Measurements from ENCODE around the gene IL12RB2. TPM values are rescaled to one million over a fixed set of nuclear protein-coding genes. Genes with fewer than 3 reads are reported as not detected.

The IL12RB2 gene
- total RNA-seq, 1 experiment from 2014 or later = not detected

- DNase-seq (peak; percentile 27), ATAC-seq (no peak; the same call in 1 of the 2 replicates)
- no peak overlapping the region for H2AFZ ChIP-seq (ENCODE audit: low read length)
- no peaks in the 10 kb centered on the region for H3K27me3 ChIP-seq (ENCODE audit: low read length)
- H3F3A ChIP-seq (ENCODE audit: low read length, unreplicated experiment) = no peaks in the 10 kb centered on the region
- peak overlapping the region; percentile 93 for H3K4me3 ChIP-seq (ENCODE audit: low read length)
- no peaks in the 10 kb centered on the region for H3K9me2 ChIP-seq (replicated peaks; ENCODE audit: low read length)
- no peaks in the 10 kb centered on the region for H3K9me3 ChIP-seq (ENCODE audit: low read length)
- TF ChIP-seq EZH2 (IDR thresholded peaks at IDR 0.05; ENCODE audit: low read length, unreplicated experiment) (no peak), CTCF (conservative IDR thresholded peaks at IDR 0.05; ENCODE audit: low read depth, low read length) (no peak), EZH2phosphoT487 (IDR thresholded peaks at IDR 0.05; ENCODE audit: borderline replicate concordance, low read length) (no peak)
- intact Hi-C loops (cut with micrococcal nuclease) = loop anchor here (2.0 to 5.0 kb wide), 4 partner anchors 48 to 375 kb away; partner anchors contain the start of gene SLC35D1
- H4K20me1 ChIP-seq (ENCODE audit: low read length) = peaks cover 47% of the 10 kb centered on the region
- H3K4me1 ChIP-seq (ENCODE audit: insufficient read depth, low read length) = peaks cover 16% of the 10 kb centered on the region
- peak overlapping the region; percentile 59 for H3K27ac ChIP-seq (ENCODE audit: low read length)
- ChIA-PET CTCF (no interaction called here), POLR2A (ENCODE audit: unreplicated experiment) (no interaction called here)
- peaks cover 35% of the 10 kb centered on the region for H3K36me3 ChIP-seq (ENCODE audit: low read depth, low read length)
- H3K9ac ChIP-seq (ENCODE audit: low read length) = peak overlapping the region; percentile 99
- peak overlapping the region; percentile 86 for H3K4me2 ChIP-seq (ENCODE audit: low read length)
- BruUV-seq (replicated peaks) = TSS peak; percentile 32
- H3K79me2 ChIP-seq (ENCODE audit: low read length) = peaks cover 54% of the 10 kb centered on the region
Measured at GRCh38 chr1:67429528-67430357, 122.1 kb downstream of the IL12RB2 start.

GRCh38 chr1:67430358-67431155, 122.9 kb downstream of the IL12RB2 start, which contains the start of gene SERBP1:
Gene SERBP1 (minus strand): TSS chr1:67430402. CDS start chr1:67430300, 102 bp downstream.
- Histone ChIP-seq H3F3A (ENCODE audit: low read length, unreplicated experiment) (no peaks in the 10 kb centered on the region), H3K4me2 (ENCODE audit: low read length) (peak within 1 kb of the TSS; percentile 89), H2AFZ (ENCODE audit: low read length) (peak within 1 kb of the TSS; percentile 82), H3K79me2 (ENCODE audit: low read length) (peaks cover 47% of the 10 kb centered on the region), H3K9ac (ENCODE audit: low read length) (peak within 1 kb of the TSS; percentile 99), H3K9me3 (ENCODE audit: low read length) (no peaks in the 10 kb centered on the region), H3K9me2 (replicated peaks; ENCODE audit: low read length) (no peaks in the 10 kb centered on the region), H4K20me1 (ENCODE audit: low read length) (peaks cover 41% of the 10 kb centered on the region), H3K27me3 (ENCODE audit: low read length) (no peaks in the 10 kb centered on the region), H3K36me3 (ENCODE audit: low read depth, low read length) (peaks cover 28% of the 10 kb centered on the region), H3K4me1 (ENCODE audit: insufficient read depth, low read length) (peaks cover 16% of the 10 kb centered on the region), H3K4me3 (ENCODE audit: low read length) (peak within 1 kb of the TSS; percentile 93), H3K27ac (ENCODE audit: low read length) (peak within 1 kb of the TSS; percentile 71)
- intact Hi-C loops (cut with micrococcal nuclease) = loop anchor here (2.0 to 5.0 kb wide), 3 partner anchors 47 to 376 kb away; partner anchors contain the start of gene SLC35D1
- TSS peak; percentile 76 for BruUV-seq (replicated peaks)
- DNase-seq (peak; percentile 98), ATAC-seq (peak; percentile 93)
- CTCF ChIA-PET = no interaction called here
- POLR2A ChIA-PET (ENCODE audit: unreplicated experiment) = no interaction called here
- no peak for TF ChIP-seq EZH2phosphoT487 (IDR thresholded peaks at IDR 0.05; ENCODE audit: borderline replicate concordance, low read length)
- TF ChIP-seq CTCF (conservative IDR thresholded peaks at IDR 0.05; ENCODE audit: low read depth, low read length) = no peak
- TF ChIP-seq EZH2 (IDR thresholded peaks at IDR 0.05; ENCODE audit: low read length, unreplicated experiment) = no peak
